HEK293T (cell line): ENCODE measurements around the gene VDAC1.

Experiments
- CTBP1 ChIP-seq: fragments of 450-650 bp; IDR thresholded peaks from 2 replicates; pipeline ENCODE4 v1.6.1; 2016; ENCODE audit warnings: borderline replicate concordance
- ELF4 ChIP-seq: fragments of 450-650 bp; IDR thresholded peaks from 2 replicates; pipeline ENCODE4 v1.6.1; 2017; ENCODE audit warnings: antibody characterized with exemption
- FOXK2 ChIP-seq: fragments of 450-650 bp; IDR thresholded peaks from 2 replicates; pipeline ENCODE4 v1.6.1; 2016; ENCODE audit warnings: mild to moderate bottlenecking
- HDGF ChIP-seq: fragments of 450-650 bp; IDR thresholded peaks from 2 replicates; pipeline ENCODE4 v1.6.1; 2017; ENCODE audit warnings: antibody characterized with exemption, borderline replicate concordance
- LEF1 ChIP-seq: fragments of 450-650 bp; IDR thresholded peaks from 2 replicates; pipeline ENCODE4 v1.6.1; 2017; ENCODE audit warnings: mild to moderate bottlenecking, borderline replicate concordance
- SP1 ChIP-seq: fragments of 450-650 bp; IDR thresholded peaks from 2 replicates; pipeline ENCODE4 v1.6.1; 2017
- ZNF384 ChIP-seq: fragments of 450-650 bp; IDR thresholded peaks from 2 replicates; pipeline ENCODE4 v1.6.1; 2016

- TF ChIP-seq SP1 = no peak
- TF ChIP-seq ZNF384 = no peak
- TF ChIP-seq FOXK2 = no peak
- TF ChIP-seq ELF4 = no peak
- no peak for TF ChIP-seq CTBP1
- no peak for TF ChIP-seq HDGF
- TF ChIP-seq LEF1 = no peak
Observed at GRCh38 chr5:133932441-133933168, 72.2 kb downstream of the VDAC1 start.
